Peyer's patch (tissue), 4 donors: Measurements from ENCODE around the gene SLC44A5.

ENCODE experiments used
- CTCF ChIP-seq, 6 experiments: fragments of 450-650 bp in 4 of 6; fragments of 200-600 bp in 2 of 6; sonication (generic) in 1 of 6; IDR thresholded peaks; one replicate each; pipeline ENCODE4 v1.5.1; 2017 to 2019; ENCODE audit warnings: antibody characterized with exemption in 6 of 6, mild to moderate bottlenecking in 3 of 6, moderate library complexity in 1 of 6
- POLR2A ChIP-seq, 2 donors: fragments of 450-650 bp; IDR thresholded peaks; one replicate each; pipeline ENCODE4 v1.5.1; 2017; ENCODE audit warnings: antibody characterized with exemption in 2 of 2, mild to moderate bottlenecking in 2 of 2, moderate library complexity in 2 of 2

GRCh38 chr1:75643460-75643859, 32.5 kb upstream of the SLC44A5 start:
- TF ChIP-seq CTCF (IDR thresholded peaks at IDR 0.05) = no peak
- TF ChIP-seq POLR2A (IDR thresholded peaks at IDR 0.05) = no peak
